Aorta (tissue), 5 donors: ENCODE results near the gene ST6GALNAC2. TPM values are rescaled to one million over a fixed set of nuclear protein-coding genes. Genes with fewer than 3 reads are reported as not detected.
A peak's percentile ranks its signal among the peaks of the same experiment; 100 is the strongest.

ENCODE experiments used
- ATAC-seq: fragments of 200-7000 bp; cut with Tn5 transposase; one replicate; pipeline ENCODE4 v1.9.1; 2022; ENCODE audit warnings: moderate library complexity; ENCODE audit not compliant: low FRiP score
- DNase-seq, 2 donors: peaks; one replicate each; pipeline ENCODE4 v3.0.0-alpha.2; 2020
- H3K27ac ChIP-seq, 2 donors: one replicate each; pipeline ENCODE4 v1.5.1; 2013; ENCODE audit warnings: low read length in 2 of 2, mild to moderate bottlenecking in 2 of 2, moderate library complexity in 2 of 2, control low read depth in 1 of 2, inconsistent platforms in 1 of 2, low read depth in 1 of 2
- H3K27me3 ChIP-seq, 2 donors: one replicate each; pipeline ENCODE4 v1.6.1; 2013; ENCODE audit warnings: control low read depth in 1 of 2, low read length in 1 of 2, mild to moderate bottlenecking in 1 of 2, moderate library complexity in 1 of 2; ENCODE audit not compliant: insufficient read depth in 2 of 2, control insufficient read depth in 1 of 2
- H3K36me3 ChIP-seq, 2 donors: one replicate each; pipeline ENCODE4 v1.6.1; 2013; ENCODE audit warnings: control low read depth in 1 of 2, low read length in 1 of 2, mild to moderate bottlenecking in 1 of 2; ENCODE audit not compliant: insufficient read depth in 2 of 2, control insufficient read depth in 1 of 2
- H3K4me1 ChIP-seq, 2 donors: one replicate each; pipeline ENCODE4 v1.6.1; 2013; ENCODE audit warnings: low read length in 2 of 2, control low read depth in 1 of 2, mild to moderate bottlenecking in 1 of 2, moderate library complexity in 1 of 2; ENCODE audit not compliant: insufficient read depth in 2 of 2, control insufficient read depth in 1 of 2
- H3K4me3 ChIP-seq, 2 donors: one replicate each; pipeline ENCODE4 v1.5.1; 2013; ENCODE audit warnings: low read length in 2 of 2, control low read depth in 1 of 2, mild to moderate bottlenecking in 1 of 2
- H3K9me3 ChIP-seq: one replicate; pipeline ENCODE4 v1.6.1; 2013; ENCODE audit warnings: mild to moderate bottlenecking, low read length; ENCODE audit not compliant: control insufficient read depth
- WGBS, 2 donors: extraction: QIAGEN DNeasy Blood & Tissue Kit; methylation state at CpG; one replicate each; pipeline ENCODE4 v1.1.7; 2013; 5-methylcytosine and 5-hydroxymethylcytosine counted together
- intact Hi-C, 2 donors: fragments of 100-400 bp; cut with DNase I; formaldehyde crosslinking; loops; one replicate each; pipeline versions ENCODE4 v1.14.2 to v1.15.0; 2022
- polyA plus RNA-seq, 2 donors: library from polyadenylated mRNA; stranded (reverse); fragments of 200-250 nt; gene quantifications; one replicate each; pipeline ENCODE4 v1.2.3, GENCODE V29; 2013
- total RNA-seq, 2 donors: library from RNA; stranded (reverse); fragmentation: NEBNext Ultra II Directional; extraction: Animal tissue kit (Norgen Biotek cat#: 25700); gene quantifications; one replicate each; pipeline ENCODE4 v1.2.1, GENCODE V29; 2021
- donor health status: healthy with polysubstance abuse.
- donor health status: Bipolar disorder and iron deficiency.
- donor health status: DM: no; HTN: no; CAD: no.
- donor health status: DM: no; HTN: no; CAD: no.
- donor health status: DM: yes; HTN: yes; CAD: no.

The ST6GALNAC2 gene
- total and polyA plus RNA-seq, 4 donors, result 2.0 to 7.6 (median 2.5) TPM; not detected in 1

GRCh38 chr17:76593384-76593826 is 7.7 kb upstream of the ST6GALNAC2 start:
- DNase-seq (no peak), ATAC-seq (no peak)
- Histone ChIP-seq H3K36me3 (no peaks in the 10 kb centered on the region), H3K27me3 (no peaks in the 10 kb centered on the region), H3K4me1 (no peaks in the 10 kb centered on the region), H3K4me3 (no peak overlapping the region), H3K9me3 (no peaks in the 10 kb centered on the region), H3K27ac (no peak overlapping the region)
- intact Hi-C loops, result no loop called here
- 76 to 83% methylated on average over 8 of the region's 8 CpGs for WGBS, 2 donors

DNA sequence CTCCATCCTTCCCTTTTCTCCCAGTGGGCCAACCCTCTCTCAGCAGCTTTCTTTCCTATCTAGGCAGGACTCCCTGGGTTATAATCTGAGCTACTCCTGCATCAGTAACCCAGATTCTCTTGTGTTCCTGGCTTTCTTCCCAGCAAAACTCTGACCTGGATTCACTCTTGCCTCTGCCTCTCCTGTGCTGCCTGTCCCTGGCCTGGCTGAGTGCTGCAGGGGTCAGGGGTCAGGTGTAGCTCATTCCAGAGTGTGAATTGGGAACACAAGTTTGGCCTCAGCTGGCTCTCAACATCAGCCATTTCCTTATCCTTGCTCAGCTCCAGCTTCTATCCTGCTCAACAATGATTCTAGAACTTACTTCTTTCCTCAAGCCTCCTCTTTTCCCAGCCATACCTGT is 2.5 kb upstream of the ST6GALNAC2 start:
- ATAC-seq, result no peak
- intact Hi-C loops, result no loop called here
- Histone ChIP-seq H3K36me3 (no peaks in the 10 kb centered on the region), H3K4me1 (no peaks in the 10 kb centered on the region), H3K4me3 (no peak overlapping the region), H3K27me3 (no peaks in the 10 kb centered on the region), H3K9me3 (no peaks in the 10 kb centered on the region), H3K27ac (no peak overlapping the region)
- DNase-seq, result peak in 1 of 2 donors; percentile 51

DNA sequence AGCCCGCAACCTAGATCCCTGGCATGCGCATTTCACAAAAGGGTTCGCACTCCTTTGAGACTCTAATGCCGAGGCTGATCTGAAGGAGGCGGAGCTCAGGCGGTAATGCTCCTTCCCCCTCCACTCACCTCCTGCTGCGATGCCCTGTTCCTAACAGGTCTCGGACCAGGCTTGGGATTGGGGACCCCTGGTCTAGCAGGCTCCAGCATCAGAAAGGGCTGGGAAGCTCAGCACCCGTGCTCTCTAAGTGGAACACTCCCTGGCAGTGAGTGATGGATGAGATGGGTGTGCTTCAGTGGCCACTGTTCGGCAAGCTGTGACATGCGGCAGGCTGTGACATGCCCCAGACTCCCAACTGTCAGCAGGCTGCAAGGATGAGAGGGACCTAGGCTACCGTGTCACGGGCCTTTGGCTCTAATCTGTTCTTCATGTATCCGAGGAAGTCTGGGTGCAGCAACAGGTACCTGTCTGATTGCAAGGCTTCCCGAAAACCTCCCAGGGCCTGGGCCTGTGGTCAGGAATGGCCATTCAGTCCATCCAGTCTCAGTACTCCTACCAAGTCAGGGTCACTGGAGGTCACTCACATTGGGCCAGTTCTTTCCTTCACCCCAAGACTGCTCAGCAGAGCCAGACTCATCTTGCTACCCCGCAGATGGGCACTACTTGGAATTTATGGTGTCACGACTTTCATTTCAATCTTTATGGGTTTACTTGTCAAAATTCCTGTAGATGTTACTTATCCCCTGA is 1.3 kb upstream of the ST6GALNAC2 start:
- no peak for ATAC-seq
- intact Hi-C loops, result no loop called here

GRCh38 chr17:76585033-76585648 is 519 bp downstream of the ST6GALNAC2 start:
- H3K27ac ChIP-seq, result no peak overlapping the region
- H3K4me3 ChIP-seq, result peak overlapping the region; percentile 42 to 48
- intact Hi-C loops, result no loop called here
- H3K4me1 ChIP-seq, result no peaks in the 10 kb centered on the region
- DNase-seq (peak in 1 of 2 donors; percentile 82), ATAC-seq (peak; percentile 71)
- no peaks in the 10 kb centered on the region for H3K27me3 ChIP-seq
- no peaks in the 10 kb centered on the region for H3K9me3 ChIP-seq
- no peaks in the 10 kb centered on the region for H3K36me3 ChIP-seq
- WGBS, 2 donors, result 1% methylated on average over 46 to 62 of the region's 62 CpGs

More for the DNA sequence above, 1.3 kb upstream of the ST6GALNAC2 start:
- no peak overlapping the region for H3K4me3 ChIP-seq
- peak in 1 of 2 donors; percentile 51 for DNase-seq
- no peaks in the 10 kb centered on the region for H3K27me3 ChIP-seq
- 28 to 29% methylated on average over 17 of the region's 17 CpGs for WGBS, 2 donors
- H3K27ac ChIP-seq, result no peak overlapping the region
- H3K4me1 ChIP-seq, result no peaks in the 10 kb centered on the region
- H3K9me3 ChIP-seq, result no peaks in the 10 kb centered on the region
- no peaks in the 10 kb centered on the region for H3K36me3 ChIP-seq

- WGBS, 2 donors, result 28 to 30% methylated on average over 17 of the region's 17 CpGs
- H3K27me3 ChIP-seq, result no peaks in the 10 kb centered on the region
- no peak for DNase-seq
- H3K27ac ChIP-seq, result no peak overlapping the region
- ATAC-seq, result no peak
- H3K36me3 ChIP-seq, result no peaks in the 10 kb centered on the region
- H3K4me3 ChIP-seq, result peak overlapping the region; percentile 42 to 48
- no peaks in the 10 kb centered on the region for H3K4me1 ChIP-seq
- no peaks in the 10 kb centered on the region for H3K9me3 ChIP-seq
- intact Hi-C loops, result no loop called here
Observed at GRCh38 chr17:76584427-76585032, 1.1 kb downstream of the ST6GALNAC2 start.

DNA sequence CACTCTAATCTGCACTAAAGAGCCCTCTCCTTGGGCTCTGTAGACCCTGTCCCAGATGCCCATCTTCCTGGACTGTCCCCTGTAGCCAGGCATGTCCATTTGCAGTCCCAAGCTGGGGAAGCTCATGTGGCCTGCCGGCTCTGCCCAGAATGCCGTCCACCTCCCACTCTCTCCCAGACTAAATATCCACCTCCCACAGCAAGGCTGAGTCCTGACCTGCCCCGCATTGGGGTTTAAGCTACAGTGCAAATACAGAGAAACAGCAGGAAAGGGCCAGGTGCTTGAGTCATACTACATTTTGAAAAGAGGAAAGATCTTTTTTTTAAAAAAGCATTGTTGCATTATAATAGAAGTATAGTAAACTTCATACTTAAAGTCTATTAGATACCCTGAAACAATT is 3.0 kb downstream of the ST6GALNAC2 start:
- no peaks in the 10 kb centered on the region for H3K4me1 ChIP-seq
- no peaks in the 10 kb centered on the region for H3K36me3 ChIP-seq
- H3K9me3 ChIP-seq, result no peaks in the 10 kb centered on the region
- no peaks in the 10 kb centered on the region for H3K27me3 ChIP-seq
- intact Hi-C loops, result no loop called here
- H3K4me3 ChIP-seq, result no peak overlapping the region
- DNase-seq, result peak in 1 of 2 donors; percentile 43
- 20 to 24% methylated on average over 3 of the region's 3 CpGs for WGBS, 2 donors
- no peak overlapping the region for H3K27ac ChIP-seq
- ATAC-seq, result no peak

GRCh38 chr17:76581515-76581914 is 4.1 kb downstream of the ST6GALNAC2 start:
- intact Hi-C loops, result no loop called here
- Histone ChIP-seq H3K27ac (no peak overlapping the region), H3K27me3 (no peaks in the 10 kb centered on the region), H3K4me3 (no peak overlapping the region), H3K4me1 (no peaks in the 10 kb centered on the region), H3K9me3 (no peaks in the 10 kb centered on the region), H3K36me3 (no peaks in the 10 kb centered on the region)
- WGBS, 2 donors, result 87 to 88% methylated on average over 5 of the region's 5 CpGs
- ATAC-seq (no peak), DNase-seq (peak in 1 of 2 donors; percentile 33)

DNA sequence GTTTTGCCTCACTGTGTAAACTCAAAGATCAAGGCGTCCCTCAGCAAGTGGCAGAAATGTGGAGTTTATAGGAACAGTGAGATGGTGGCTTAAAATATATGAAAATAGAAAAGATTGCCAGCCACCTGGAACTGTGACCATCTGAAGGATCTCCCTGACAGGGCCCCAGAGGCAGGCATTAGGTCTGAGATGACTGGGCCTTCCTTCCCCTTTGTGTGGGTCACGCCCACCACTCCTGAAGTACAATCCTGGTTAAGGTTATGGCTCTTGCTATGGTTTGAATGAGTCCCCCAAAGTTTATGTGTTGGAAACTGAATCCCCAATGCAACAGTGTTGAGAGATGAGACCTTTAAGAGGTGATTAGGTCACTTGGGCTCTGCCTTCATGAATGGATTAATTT is 6.4 kb downstream of the ST6GALNAC2 start:
- DNase-seq (no peak), ATAC-seq (no peak)
- no peaks in the 10 kb centered on the region for H3K9me3 ChIP-seq
- no peaks in the 10 kb centered on the region for H3K4me1 ChIP-seq
- intact Hi-C loops, result no loop called here
- H3K27me3 ChIP-seq, result no peaks in the 10 kb centered on the region
- H3K27ac ChIP-seq, result no peak overlapping the region
- WGBS, 2 donors, result 98 to 100% methylated on average over 2 of the region's 2 CpGs
- H3K4me3 ChIP-seq, result no peak overlapping the region
- H3K36me3 ChIP-seq, result no peaks in the 10 kb centered on the region
